Right lobe of liver (tissue), 6 donors: Measurements from ENCODE around the gene KIF1A. TPM values are rescaled to one million over a fixed set of nuclear protein-coding genes. Genes with fewer than 3 reads are reported as not detected.
"Not testable (repeated sequence)": the region's sequence is repeated elsewhere in the genome, so short reads cannot be mapped to it uniquely, and the experiment has no call there.

Experiments used
- ATAC-seq, 4 donors: fragments of 200-7000 bp; cut with Tn5 transposase; one replicate each; pipeline ENCODE4 v1.9.1; 2020; ENCODE audit warnings: mild to moderate bottlenecking in 4 of 4, moderate library complexity in 4 of 4
- DNase-seq, 3 donors: peaks; one replicate each; pipeline ENCODE4 v3.0.0-alpha.2; 2020
- H3K27ac ChIP-seq, 3 donors: fragments of 200-600 bp; one replicate each; pipeline ENCODE4 v1.8.0; 2022
- H3K27me3 ChIP-seq, 2 donors: fragments of 200-600 bp; one replicate each; pipeline ENCODE4 v1.8.0; 2022
- H3K36me3 ChIP-seq, 4 donors: fragments of 200-600 bp; sonication (generic) in 1 of 4; one replicate each; pipeline versions ENCODE4 v1.5.1 to v1.8.0; 2017 to 2022; ENCODE audit warnings: control low read depth in 1 of 4
- H3K4me1 ChIP-seq, 4 donors: fragments of 200-600 bp; sonication (generic) in 1 of 4; one replicate each; pipeline versions ENCODE4 v1.5.1 to v1.8.0; 2017 to 2022; ENCODE audit warnings: control low read depth in 1 of 4
- H3K4me3 ChIP-seq, 3 donors: fragments of 200-600 bp; one replicate each; pipeline ENCODE4 v1.8.0; 2022
- H3K9me3 ChIP-seq, 4 donors: fragments of 200-600 bp; sonication (generic) in 1 of 4; one replicate each; pipeline versions ENCODE4 v1.5.1 to v1.8.0; 2017 to 2022; ENCODE audit warnings: control low read depth in 1 of 4
- POLR2A ChIP-seq: fragments of 450-650 bp; IDR thresholded peaks from one replicate; pipeline ENCODE4 v1.6.1; 2017; ENCODE audit warnings: antibody characterized with exemption, mild to moderate bottlenecking
- WGBS: methylation state at CpG from one replicate; pipeline ENCODE4 v1.1.6; 2018; ENCODE audit warnings: low coverage, low lambda C conversion rate; ENCODE audit not compliant: insufficient coverage; ENCODE audit errors: missing lambda C conversion rate; 5-methylcytosine and 5-hydroxymethylcytosine counted together
- intact Hi-C, 2 donors: fragments of 100-400 bp; cut with DNase I; formaldehyde crosslinking; loops; one replicate each; pipeline versions ENCODE4 v1.11.2 to v1.14.1; 2022
- total RNA-seq, 6 experiments: library from RNA; depleted of rRNA in 2 of 6; stranded (reverse); fragments of >200 nt in 2 of 6; fragmentation: NEBNext Ultra II Directional in 3 of 6; extraction: Animal tissue kit (Norgen Biotek cat#: 25700) in 3 of 6; gene quantifications; one replicate each; pipeline versions ENCODE4 v1.1.0 to v1.2.4, GENCODE V29; 2016 to 2023
- TF ChIP-seq, protein P1 (sequence below), 4 donors: fragments of 200-600 bp in 3 of 4; fragments of 450-650 bp in 1 of 4; IDR thresholded peaks; one replicate each; pipeline versions ENCODE4 v1.5.1 to v1.8.0; 2016 to 2022; ENCODE audit warnings: antibody characterized with exemption in 4 of 4, mild to moderate bottlenecking in 2 of 4
- donor health status: DM: no; HTN: yes; CAD: no.
- donor health status: DM: no; HTN: no; CAD: no.
- donor health status: DM: no; HTN: no; CAD: no.
- donor health status: DM: no; HTN: yes; CAD: no.
- donor health status: DM: no; HTN: yes; CAD: no.

KIF1A gene
- total RNA-seq, 6 experiments from 2014 or later, result 0.31 to 0.87 (median 0.56) TPM

- peak in 1 of 3 donors; percentile 9 for DNase-seq
- H3K4me3 ChIP-seq, H3K4me1 ChIP-seq, H3K27ac ChIP-seq, H3K9me3 ChIP-seq, H3K36me3 ChIP-seq, H3K27me3 ChIP-seq, intact Hi-C loops, ATAC-seq: not testable (repeated sequence)
- WGBS, result no CpG with 5 or more reads among the region's 2 CpGs
These were observed 129.0 kb downstream of the KIF1A start for GRCh38 chr2:240691075-240691427.

DNA sequence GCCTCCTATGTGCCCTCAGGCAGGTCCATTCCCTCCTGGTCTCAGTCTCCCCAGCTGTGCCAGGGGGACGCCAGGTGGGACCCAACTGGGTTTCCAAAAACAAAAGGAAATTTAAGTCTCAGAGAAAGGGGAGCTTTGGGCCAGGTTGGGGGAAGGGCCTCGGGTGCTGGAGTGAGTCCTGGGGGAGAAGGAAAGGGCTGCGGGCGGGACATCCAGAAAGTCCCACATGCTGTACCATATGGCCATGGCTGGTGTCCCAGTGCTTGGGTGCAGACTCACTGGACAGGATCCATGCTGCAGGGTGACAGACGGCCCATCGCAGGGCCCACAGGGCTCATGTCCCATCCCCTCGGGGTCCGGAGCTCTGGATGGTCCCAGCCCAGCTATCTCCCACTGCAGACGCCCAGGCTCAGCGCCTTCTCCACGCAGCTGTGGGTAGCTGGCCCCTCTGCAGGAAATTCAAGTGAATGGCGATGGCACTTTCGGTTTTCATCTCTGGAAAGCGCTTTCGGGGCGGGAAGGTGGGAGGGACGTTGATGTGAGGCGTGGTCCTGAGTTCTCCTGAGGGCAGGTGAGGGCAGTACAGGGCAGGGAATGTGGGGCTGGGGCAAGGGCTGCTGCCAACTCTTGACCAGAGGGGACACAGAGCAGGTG is 129.5 kb downstream of the KIF1A start:
- ATAC-seq, H3K4me1 ChIP-seq, H3K27me3 ChIP-seq, H3K36me3 ChIP-seq, H3K27ac ChIP-seq, intact Hi-C loops, H3K9me3 ChIP-seq, H3K4me3 ChIP-seq: not testable (repeated sequence)
- DNase-seq, result peak in 1 of 3 donors; percentile 12
- no CpG with 5 or more reads among the region's 18 CpGs for WGBS

DNA sequence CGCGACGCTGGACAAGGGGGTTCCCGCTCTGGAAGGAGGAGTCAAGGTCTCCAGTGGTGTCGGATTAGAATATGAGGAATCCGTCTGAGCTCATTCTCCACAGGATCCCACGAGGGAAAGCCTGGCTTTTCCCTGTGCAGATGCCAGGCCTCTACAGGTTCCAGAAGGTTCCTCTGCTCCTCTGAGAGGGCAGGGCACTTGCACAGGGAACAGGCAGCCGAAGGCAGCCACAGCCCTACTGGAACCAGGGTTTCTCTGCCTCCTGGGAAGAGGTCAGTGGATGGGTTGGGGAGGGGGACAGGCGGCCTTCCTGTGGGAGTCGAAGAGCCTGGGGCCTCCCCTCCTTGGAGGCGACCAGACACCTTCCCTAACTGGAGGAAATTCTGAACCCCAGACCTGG is 130.0 kb downstream of the KIF1A start:
- no CpG with 5 or more reads among the region's 11 CpGs for WGBS
- no peak overlapping the region for H3K4me3 ChIP-seq
- no peaks in the 10 kb centered on the region for H3K27me3 ChIP-seq
- no peak for TF ChIP-seq POLR2A
- TF ChIP-seq, protein P1, sequence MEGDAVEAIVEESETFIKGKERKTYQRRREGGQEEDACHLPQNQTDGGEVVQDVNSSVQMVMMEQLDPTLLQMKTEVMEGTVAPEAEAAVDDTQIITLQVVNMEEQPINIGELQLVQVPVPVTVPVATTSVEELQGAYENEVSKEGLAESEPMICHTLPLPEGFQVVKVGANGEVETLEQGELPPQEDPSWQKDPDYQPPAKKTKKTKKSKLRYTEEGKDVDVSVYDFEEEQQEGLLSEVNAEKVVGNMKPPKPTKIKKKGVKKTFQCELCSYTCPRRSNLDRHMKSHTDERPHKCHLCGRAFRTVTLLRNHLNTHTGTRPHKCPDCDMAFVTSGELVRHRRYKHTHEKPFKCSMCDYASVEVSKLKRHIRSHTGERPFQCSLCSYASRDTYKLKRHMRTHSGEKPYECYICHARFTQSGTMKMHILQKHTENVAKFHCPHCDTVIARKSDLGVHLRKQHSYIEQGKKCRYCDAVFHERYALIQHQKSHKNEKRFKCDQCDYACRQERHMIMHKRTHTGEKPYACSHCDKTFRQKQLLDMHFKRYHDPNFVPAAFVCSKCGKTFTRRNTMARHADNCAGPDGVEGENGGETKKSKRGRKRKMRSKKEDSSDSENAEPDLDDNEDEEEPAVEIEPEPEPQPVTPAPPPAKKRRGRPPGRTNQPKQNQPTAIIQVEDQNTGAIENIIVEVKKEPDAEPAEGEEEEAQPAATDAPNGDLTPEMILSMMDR (IDR thresholded peaks at IDR 0.05), result no peak
- no peaks in the 10 kb centered on the region for H3K9me3 ChIP-seq
- DNase-seq (peak in 1 of 3 donors; percentile 14), ATAC-seq (no peak)
- no peak overlapping the region for H3K27ac ChIP-seq
- intact Hi-C loops, result no loop called here
- H3K36me3 ChIP-seq, result no peaks in the 10 kb centered on the region
- no peaks in the 10 kb centered on the region for H3K4me1 ChIP-seq

DNA sequence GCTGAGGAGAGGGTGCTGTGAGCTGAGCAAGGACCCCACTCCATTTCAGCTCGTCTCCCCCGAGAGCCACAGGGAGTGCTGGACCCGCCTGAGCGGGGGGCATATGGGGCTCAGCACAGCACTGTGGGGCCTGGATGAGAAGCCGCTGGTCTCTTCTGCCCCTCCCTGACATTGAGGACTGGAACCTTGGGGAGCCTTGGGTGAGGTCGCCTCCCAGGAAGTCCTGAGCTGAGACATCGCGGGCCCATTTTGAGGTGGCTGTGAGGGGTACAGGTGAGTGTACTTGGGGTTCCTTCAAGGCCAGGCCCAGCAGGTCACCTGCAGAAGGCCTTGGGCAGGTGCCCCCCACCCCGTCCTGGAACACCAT is 131.5 kb downstream of the KIF1A start:
- no peaks in the 10 kb centered on the region for H3K27me3 ChIP-seq
- peak in 1 of 3 donors; percentile 39 for DNase-seq
- intact Hi-C loops, result no loop called here
- no peak overlapping the region for H3K27ac ChIP-seq
- no peaks in the 10 kb centered on the region for H3K9me3 ChIP-seq
- ATAC-seq, result no peak
- TF ChIP-seq, protein P1 (IDR thresholded peaks at IDR 0.05), result no peak
- TF ChIP-seq POLR2A, result no peak
- H3K36me3 ChIP-seq, result no peaks in the 10 kb centered on the region
- no peaks in the 10 kb centered on the region for H3K4me1 ChIP-seq
- 84% methylated on average over 5 of the region's 9 CpGs for WGBS
- no peak overlapping the region for H3K4me3 ChIP-seq

GRCh38 chr2:240687741-240688552 is 132.1 kb downstream of the KIF1A start:
- WGBS, result 100% methylated on average over 2 of the region's 14 CpGs
- DNase-seq, result peak in 1 of 3 donors; percentile 49
- TF ChIP-seq, protein P1 (IDR thresholded peaks at IDR 0.05), result no peak
- no peak for TF ChIP-seq POLR2A

More at GRCh38 chr2:240687741-240688552, 132.1 kb downstream of the KIF1A start:
- Histone ChIP-seq H3K9me3 (no peaks in the 10 kb centered on the region), H3K36me3 (no peaks in the 10 kb centered on the region), H3K4me3 (no peak overlapping the region), H3K27ac (no peak overlapping the region), H3K27me3 (no peaks in the 10 kb centered on the region), H3K4me1 (no peaks in the 10 kb centered on the region)
- ATAC-seq, result no peak
- intact Hi-C loops, result no loop called here
